GM23248 (cell line): ENCODE results near the gene RTP1.

Experiments used
- EZH2 ChIP-seq: fragments of 200-600 bp; sonication (generic); IDR thresholded peaks from 2 replicates; pipeline ENCODE4 v1.6.1; 2018; ENCODE audit warnings: antibody characterized with exemption, mild to moderate bottlenecking; ENCODE audit not compliant: insufficient read depth, poor library complexity, severe bottlenecking
- EZH2phosphoT487 ChIP-seq: fragments of 200-600 bp; sonication (generic); IDR thresholded peaks from 2 replicates; pipeline ENCODE4 v1.6.1; 2018; ENCODE audit warnings: antibody characterized with exemption, moderate library complexity, mild to moderate bottlenecking, low read depth; ENCODE audit not compliant: insufficient read depth

DNA sequence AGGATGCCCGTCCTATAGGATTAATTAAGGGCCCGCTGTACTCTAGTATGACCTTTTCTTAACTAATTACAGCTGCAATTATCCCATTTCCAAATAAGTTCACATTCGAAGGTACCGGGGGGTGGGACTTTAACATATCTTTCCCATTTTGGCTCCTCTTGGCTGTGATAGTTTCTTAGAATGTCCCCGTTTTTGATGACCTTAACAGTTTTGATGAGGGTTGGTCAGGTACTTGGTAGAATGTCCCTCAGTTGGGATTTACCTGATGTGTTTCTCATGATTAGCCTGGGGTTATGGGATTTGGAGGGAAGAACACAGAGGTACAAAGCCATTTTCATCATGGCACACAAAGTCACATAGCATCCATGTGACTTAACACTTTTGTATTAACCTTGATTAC is 18.2 kb downstream of the RTP1 start:
- TF ChIP-seq EZH2 = no peak
- no peak for TF ChIP-seq EZH2phosphoT487
